ENCODE data around the gene SPDYC. TPM values are rescaled to one million over a fixed set of nuclear protein-coding genes. Genes with fewer than 3 reads are reported as not detected.

Gene SPDYC
- total RNA-seq, 2 experiments from 2014 or later, result not detected

- H3K36me3 ChIP-seq (ENCODE audit: insufficient read depth, low read length), result no peaks in the 10 kb centered on the region
- H4K20me1 ChIP-seq (ENCODE audit: insufficient read depth, low read length), result no peaks in the 10 kb centered on the region
- peak overlapping the region; percentile 64 for H3K27ac ChIP-seq (ENCODE audit: low read depth, low read length, poor library complexity, severe bottlenecking)
- BruUV-seq (replicated peaks), result no TSS peak
- peak overlapping the region; percentile 91 for H3K4me3 ChIP-seq (ENCODE audit: low read depth, low read length, poor library complexity, severe bottlenecking)
- intact Hi-C loops (cut with micrococcal nuclease; ENCODE audit: unreplicated experiment), result loop anchor here (1.0 to 5.0 kb wide), 4 partner anchors 49 to 332 kb away; partner anchors contain the start of gene ARL2
- peaks cover 26% of the 10 kb centered on the region for H3K4me1 ChIP-seq (ENCODE audit: insufficient read depth, low read length, poor library complexity, severe bottlenecking)
- no peaks in the 10 kb centered on the region for H3K9me2 ChIP-seq (ENCODE audit: insufficient read depth, low read length)
- H3K79me2 ChIP-seq (ENCODE audit: insufficient read depth, low read depth, low read length), result peaks cover 3% of the 10 kb centered on the region; the same call in 1 of the 2 replicates
- H3K9me3 ChIP-seq (ENCODE audit: low read length), result no peaks in the 10 kb centered on the region
- TF ChIP-seq CTCF (conservative IDR thresholded peaks at IDR 0.05; ENCODE audit: low read length) (peak; percentile 89), EZH2phosphoT487 (IDR thresholded peaks at IDR 0.05; ENCODE audit: borderline replicate concordance, low read depth, low read length) (no peak)
- ChIA-PET CTCF (ENCODE audit: unreplicated experiment) (interaction anchor here (1.1 kb wide), 1 partner anchor 45 kb away, joined by 5 read pairs; no protein-coding TSS in a partner anchor), POLR2A (interaction anchor here (1.4 to 2.4 kb wide), 3 partner anchors 46 to 59 kb away, joined by 3 to 13 read pairs (median 6); partner anchors contain the start of genes FAU and MRPL49)
- H3K4me2 ChIP-seq (ENCODE audit: low read length), result peak overlapping the region; percentile 98
- DNase-seq (ENCODE audit: low spot score), result peak; percentile 83
- peak overlapping the region; percentile 63; the same call in 1 of the 2 replicates for H2AFZ ChIP-seq (ENCODE audit: low read length)
These were observed 11.0 kb downstream of the SPDYC start for GRCh38 chr11:65180877-65181568.

GRCh38 chr11:65181569-65182257 lies 11.7 kb downstream of the SPDYC start, which contains the start of gene CAPN1:
TSS of gene CAPN1 (plus strand) at chr11:65181928. CDS start at chr11:65182702, 774 bp downstream.
- Histone ChIP-seq H4K20me1 (ENCODE audit: insufficient read depth, low read length) (no peaks in the 10 kb centered on the region), H3K9me2 (ENCODE audit: insufficient read depth, low read length) (no peaks in the 10 kb centered on the region), H3K27ac (ENCODE audit: low read depth, low read length, poor library complexity, severe bottlenecking) (peak within 1 kb of the TSS; percentile 64), H2AFZ (ENCODE audit: low read length) (peak within 1 kb of the TSS; percentile 63; the same call in 1 of the 2 replicates), H3K4me1 (ENCODE audit: insufficient read depth, low read length, poor library complexity, severe bottlenecking) (peaks cover 26% of the 10 kb centered on the region), H3K4me2 (ENCODE audit: low read length) (peak within 1 kb of the TSS; percentile 98), H3K4me3 (ENCODE audit: low read depth, low read length, poor library complexity, severe bottlenecking) (peak within 1 kb of the TSS; percentile 91), H3K9me3 (ENCODE audit: low read length) (no peaks in the 10 kb centered on the region), H3K36me3 (ENCODE audit: insufficient read depth, low read length) (peaks cover 5% of the 10 kb centered on the region; the same call in 1 of the 2 replicates), H3K79me2 (ENCODE audit: insufficient read depth, low read depth, low read length) (peaks cover 3% of the 10 kb centered on the region; the same call in 1 of the 2 replicates)
- CTCF ChIA-PET (ENCODE audit: unreplicated experiment), result interaction anchor here (1.1 kb wide), 2 partner anchors 9 to 46 kb away, joined by 3 to 5 read pairs; no protein-coding TSS in a partner anchor
- no TSS peak for BruUV-seq (replicated peaks)
- intact Hi-C loops (cut with micrococcal nuclease; ENCODE audit: unreplicated experiment), result loop anchor here (1.0 to 5.0 kb wide), 4 partner anchors 49 to 333 kb away; partner anchors contain the start of gene ARL2
- POLR2A ChIA-PET, result interaction anchor here (0.7 to 2.2 kb wide), 5 partner anchors 46 to 80 kb away, joined by 3 to 13 read pairs (median 5); partner anchors contain the start of genes FAU and POLA2
- no peak for TF ChIP-seq EZH2phosphoT487 (IDR thresholded peaks at IDR 0.05; ENCODE audit: borderline replicate concordance, low read depth, low read length)
- TF ChIP-seq CTCF (conservative IDR thresholded peaks at IDR 0.05; ENCODE audit: low read length), result no peak
- peak; percentile 75 for DNase-seq (ENCODE audit: low spot score)

Data from OCI-LY7 (cell line).